ENCODE data around the gene ADGRB3.

DNA sequence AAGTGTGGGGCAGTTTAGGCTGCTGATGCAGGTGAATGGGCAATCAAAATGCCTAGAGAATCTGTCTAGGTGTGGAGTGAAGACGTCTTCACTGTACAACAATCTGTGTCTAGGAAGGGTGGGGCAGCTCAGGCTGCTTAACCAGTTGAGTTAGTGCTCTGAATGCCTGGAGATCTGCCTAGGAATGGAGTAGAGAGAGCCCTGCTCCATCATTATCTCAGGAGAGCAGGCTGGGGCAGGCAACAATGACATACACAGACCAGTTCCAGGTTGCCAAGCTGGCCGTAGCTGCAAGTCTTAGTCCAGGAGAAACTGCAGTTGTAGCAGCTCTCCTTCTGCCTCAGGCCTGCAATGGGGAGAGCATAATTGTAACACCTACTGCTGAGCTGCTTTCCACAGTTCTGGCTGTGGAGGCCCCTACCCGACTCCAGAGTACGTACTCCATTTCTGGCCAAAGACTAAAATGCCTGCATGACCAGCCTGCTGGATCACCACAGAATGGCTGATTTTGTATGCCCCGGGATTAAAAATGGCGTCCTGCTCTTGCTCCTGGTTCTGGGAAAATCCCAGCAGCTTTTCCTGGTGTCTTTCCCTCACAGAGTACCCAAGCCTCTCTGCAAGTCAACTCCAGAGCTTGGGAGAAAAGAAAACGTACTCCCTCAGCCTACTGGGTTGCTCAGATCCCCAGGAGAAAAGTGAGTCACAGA lies 545.4 kb downstream of the ADGRB3 start:
- TF ChIP-seq POLR2A (IDR thresholded peaks at IDR 0.05): no peak
- TF ChIP-seq, protein P1, sequence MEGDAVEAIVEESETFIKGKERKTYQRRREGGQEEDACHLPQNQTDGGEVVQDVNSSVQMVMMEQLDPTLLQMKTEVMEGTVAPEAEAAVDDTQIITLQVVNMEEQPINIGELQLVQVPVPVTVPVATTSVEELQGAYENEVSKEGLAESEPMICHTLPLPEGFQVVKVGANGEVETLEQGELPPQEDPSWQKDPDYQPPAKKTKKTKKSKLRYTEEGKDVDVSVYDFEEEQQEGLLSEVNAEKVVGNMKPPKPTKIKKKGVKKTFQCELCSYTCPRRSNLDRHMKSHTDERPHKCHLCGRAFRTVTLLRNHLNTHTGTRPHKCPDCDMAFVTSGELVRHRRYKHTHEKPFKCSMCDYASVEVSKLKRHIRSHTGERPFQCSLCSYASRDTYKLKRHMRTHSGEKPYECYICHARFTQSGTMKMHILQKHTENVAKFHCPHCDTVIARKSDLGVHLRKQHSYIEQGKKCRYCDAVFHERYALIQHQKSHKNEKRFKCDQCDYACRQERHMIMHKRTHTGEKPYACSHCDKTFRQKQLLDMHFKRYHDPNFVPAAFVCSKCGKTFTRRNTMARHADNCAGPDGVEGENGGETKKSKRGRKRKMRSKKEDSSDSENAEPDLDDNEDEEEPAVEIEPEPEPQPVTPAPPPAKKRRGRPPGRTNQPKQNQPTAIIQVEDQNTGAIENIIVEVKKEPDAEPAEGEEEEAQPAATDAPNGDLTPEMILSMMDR (IDR thresholded peaks at IDR 0.05 in 8 of 11, conservative IDR thresholded peaks at IDR 0.05 in 3 of 11): no peak
- TF ChIP-seq POLR2AphosphoS5 (IDR thresholded peaks at IDR 0.05): no peak

Measured in spleen (tissue), 7 donors.